Adrenal gland (tissue), 12 donors: ENCODE measurements around the gene FXYD1. TPM values are rescaled to one million over a fixed set of nuclear protein-coding genes. Genes with fewer than 3 reads are reported as not detected.

ENCODE experiments used
- DNase-seq, 7 donors: peaks; one replicate each; pipeline ENCODE4 v3.0.0-alpha.2; 2019 to 2020
- H3K27ac ChIP-seq, 5 donors: fragments of 200-600 bp; sonication (generic) in 4 of 5; 1 replicate in 3 of 5; 2 replicates in 2 of 5; pipeline versions ENCODE4 v1.5.1 to v1.8.0; 2016 to 2020; ENCODE audit warnings: mild to moderate bottlenecking in 1 of 5
- H3K27me3 ChIP-seq: fragments of 200-600 bp; 2 replicates; pipeline ENCODE4 v1.8.0; 2021
- H3K36me3 ChIP-seq, 2 donors: fragments of 200-600 bp; replicated peaks in 1 of 2; 1 replicate in 1 of 2; 2 replicates in 1 of 2; pipeline versions ENCODE4 v1.5.1 to v1.8.0; 2018 to 2022
- H3K4me1 ChIP-seq, 2 donors: fragments of 200-600 bp; replicated peaks in 1 of 2; 1 replicate in 1 of 2; 2 replicates in 1 of 2; pipeline versions ENCODE4 v1.5.1 to v1.8.0; 2018 to 2021
- H3K4me3 ChIP-seq, 4 donors: fragments of 200-600 bp; sonication (generic) in 3 of 4; one replicate each; pipeline ENCODE4 v1.5.1; 2016 to 2018
- H3K9me3 ChIP-seq, 3 donors: fragments of 200-600 bp; sonication (generic) in 1 of 3; replicated peaks in 1 of 3; 1 replicate in 2 of 3; 2 replicates in 1 of 3; pipeline versions ENCODE4 v1.5.1 to v1.8.0; 2016 to 2021
- CTCF ChIP-seq, 6 experiments: fragments of 450-650 bp in 4 of 6; fragments of 200-600 bp in 2 of 6; sonication (generic) in 1 of 6; IDR thresholded peaks; 1 replicate in 5 of 6; 2 replicates in 1 of 6; pipeline versions ENCODE4 v1.5.1 to v1.8.0; 2016 to 2021; ENCODE audit warnings: antibody characterized with exemption in 6 of 6, mild to moderate bottlenecking in 2 of 6, moderate library complexity in 1 of 6
- POLR2A ChIP-seq, 2 donors: fragments of 450-650 bp; IDR thresholded peaks; one replicate each; pipeline ENCODE4 v1.6.1; 2017; ENCODE audit warnings: antibody characterized with exemption in 2 of 2, mild to moderate bottlenecking in 2 of 2, moderate library complexity in 1 of 2
- WGBS, 4 donors: extraction: QIAGEN DNeasy Blood & Tissue Kit in 2 of 4; methylation state at CpG; one replicate each; pipeline versions ENCODE4 v1.1.5 to v1.1.7; 2013 to 2017; 5-methylcytosine and 5-hydroxymethylcytosine counted together
- intact Hi-C, 2 donors: fragments of 100-400 bp; cut with DNase I; formaldehyde crosslinking; loops; one replicate each; pipeline versions ENCODE4 v1.14.1 to v1.15.0; 2022 to 2023
- polyA plus RNA-seq, 3 donors: library from polyadenylated mRNA; stranded (reverse); fragments of 200-250 nt in 2 of 3; fragments of 350-450 nt in 1 of 3; fragmentation: Illumina TruSeq in 1 of 3; extraction: RNeasy Lipid Tissue Mini Kit (QIAGEN cat#74804) in 1 of 3; gene quantifications; one replicate each; pipeline ENCODE4 v1.2.3, GENCODE V29; 2013 to 2014
- total RNA-seq, 9 donors: library from RNA; depleted of rRNA in 4 of 9; stranded (reverse); fragments of >200 nt in 4 of 9; fragments of 120-200 nt in 1 of 9; fragmentation: NEBNext Ultra II Directional in 1 of 9; extraction: Animal tissue kit (Norgen Biotek cat#: 25700) in 1 of 9; gene quantifications; one replicate each; pipeline versions ENCODE4 v1.1.0 to v1.2.4, GENCODE V29; 2013 to 2023
- donor health status: healthy with polysubstance abuse.
- donor health status: Bipolar disorder and iron deficiency.
- donor health status: DM: yes; HTN: yes; CAD: no.
- donor health status: DM: no; HTN: no; CAD: no.
- donor health status: DM: no; HTN: no; CAD: no.
- donor health status: DM: yes; HTN: yes; CAD: no.

FXYD1 gene
- total and polyA plus RNA-seq, 12 donors, result 2.0 to 58.6 (median 9.4) TPM; not detected in 1

DNA sequence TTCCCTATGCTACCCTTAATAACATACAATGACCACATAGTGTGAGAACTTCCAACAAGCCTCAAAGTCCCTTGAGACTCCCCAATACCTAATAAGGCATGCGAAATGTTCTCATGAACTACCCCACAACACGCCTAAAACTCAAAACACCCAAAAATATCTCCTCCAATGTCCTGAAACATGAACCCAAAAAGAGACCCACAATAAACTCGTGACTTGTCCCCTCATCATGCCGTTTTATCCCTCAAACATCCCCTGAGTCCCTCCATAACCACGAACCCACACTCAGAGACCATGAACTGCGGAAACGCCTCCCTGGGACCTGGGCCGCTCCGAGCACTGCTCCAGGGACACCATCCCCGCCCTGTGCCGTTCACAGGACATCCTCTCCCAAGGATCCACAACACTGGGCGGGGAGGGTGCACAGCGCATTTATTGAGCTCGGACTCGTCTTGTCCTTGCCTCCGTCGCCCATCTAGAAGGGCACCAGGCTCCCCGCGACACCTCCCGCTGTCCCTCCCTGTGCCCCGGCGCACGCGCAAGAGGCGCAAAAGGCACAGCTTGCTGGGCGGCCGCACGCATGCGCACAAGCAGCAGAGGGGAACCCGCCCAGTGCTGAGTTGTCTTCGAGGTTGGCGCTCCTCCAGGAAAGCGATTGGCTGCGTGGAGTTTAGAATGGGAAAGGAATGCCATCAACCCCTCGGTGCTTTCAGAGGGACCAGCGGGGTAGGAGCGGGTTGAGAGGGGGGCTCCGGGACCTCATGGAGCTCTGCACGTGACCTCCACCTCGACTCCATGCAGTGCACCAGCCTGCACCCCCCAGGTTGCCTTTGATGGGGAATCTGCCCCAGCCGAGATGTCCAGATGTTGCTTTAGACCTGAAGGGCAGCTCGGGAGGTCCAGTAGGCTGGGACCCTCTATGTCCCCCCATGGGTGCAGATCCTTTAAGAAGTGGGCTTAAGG, 14.2 kb upstream of the FXYD1 start:
- H3K9me3 ChIP-seq, result no peaks in the 10 kb centered on the region
- H3K36me3 ChIP-seq, result no peaks in the 10 kb centered on the region
- peak; percentile 95 to 96 (median 95) for DNase-seq
- peak; percentile 53 to 57 for TF ChIP-seq POLR2A (IDR thresholded peaks at IDR 0.05)
- TF ChIP-seq CTCF (IDR thresholded peaks at IDR 0.05), result no peak
- no peaks in the 10 kb centered on the region for H3K27me3 ChIP-seq
- peak overlapping the region in 2 of 4 donors; percentile 35 to 60 for H3K4me3 ChIP-seq
- 7 to 18% (median 11%) methylated on average over 13 to 42 of the region's 42 CpGs for whole genome bisulfite sequencing, 4 donors
- peaks cover 0 to 25% of the 10 kb centered on the region in 2 donors for H3K4me1 ChIP-seq
- H3K27ac ChIP-seq, result peak overlapping the region in 4 of 5 donors; percentile 18 to 74 (median 56)
- intact Hi-C loops, result no loop called here

DNA sequence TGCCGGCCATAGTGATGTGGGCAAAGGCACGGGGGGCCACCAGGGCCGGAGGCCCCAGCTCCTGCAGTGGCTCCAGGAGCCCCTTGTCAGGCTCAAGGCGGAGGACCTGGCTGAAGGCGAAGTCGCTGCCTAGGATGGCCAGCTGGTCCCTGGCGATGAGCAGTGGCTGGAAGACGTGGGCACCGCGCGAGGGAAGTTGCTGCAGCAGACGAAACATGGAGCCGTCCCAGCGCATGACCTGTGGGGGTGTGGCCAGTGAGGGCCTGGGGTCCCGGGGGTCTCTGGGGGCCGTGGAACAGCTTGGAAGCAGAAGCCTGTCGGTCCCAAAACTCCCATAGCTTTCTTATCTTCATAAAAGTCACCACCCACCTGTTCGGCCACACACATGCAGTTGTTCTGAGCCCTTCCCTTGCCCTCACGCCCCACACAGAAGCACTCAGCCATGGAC, 13.3 kb upstream of the FXYD1 start:
- intact Hi-C loops, result no loop called here
- H3K9me3 ChIP-seq, result no peaks in the 10 kb centered on the region
- no peak for TF ChIP-seq POLR2A (IDR thresholded peaks at IDR 0.05)
- no peak for TF ChIP-seq CTCF (IDR thresholded peaks at IDR 0.05)
- no peaks in the 10 kb centered on the region for H3K36me3 ChIP-seq
- H3K4me3 ChIP-seq, result no peak overlapping the region
- H3K27ac ChIP-seq, result peak overlapping the region in 1 of 5 donors; percentile 3
- DNase-seq, result no peak
- no peaks in the 10 kb centered on the region for H3K27me3 ChIP-seq
- 87 to 92% (median 90%) methylated on average over 5 to 19 of the region's 19 CpGs for WGBS, 4 donors
- H3K4me1 ChIP-seq, result peaks cover 0 to 17% of the 10 kb centered on the region in 2 donors

- Histone ChIP-seq H3K4me1 (peaks cover 0 to 16% of the 10 kb centered on the region in 2 donors), H3K36me3 (no peaks in the 10 kb centered on the region), H3K27ac (peak overlapping the region in 1 of 5 donors; percentile 5), H3K4me3 (no peak overlapping the region), H3K27me3 (no peaks in the 10 kb centered on the region), H3K9me3 (no peaks in the 10 kb centered on the region)
- 75 to 89% (median 83%) methylated on average over 3 to 35 of the region's 35 CpGs for WGBS, 4 donors
- TF ChIP-seq CTCF (IDR thresholded peaks at IDR 0.05) (no peak), POLR2A (IDR thresholded peaks at IDR 0.05) (no peak)
- intact Hi-C loops, result no loop called here
- DNase-seq, result no peak
Observed at GRCh38 chr19:35125749-35126623, 12.6 kb upstream of the FXYD1 start.

GRCh38 chr19:35126624-35126959, 12.0 kb upstream of the FXYD1 start:
- intact Hi-C loops, result no loop called here
- peaks cover 0 to 16% of the 10 kb centered on the region in 2 donors for H3K4me1 ChIP-seq
- no peaks in the 10 kb centered on the region for H3K9me3 ChIP-seq
- TF ChIP-seq POLR2A (IDR thresholded peaks at IDR 0.05), result no peak
- TF ChIP-seq CTCF (IDR thresholded peaks at IDR 0.05), result no peak
- no peak overlapping the region for H3K4me3 ChIP-seq
- peak overlapping the region in 1 of 5 donors; percentile 5 for H3K27ac ChIP-seq
- no peak for DNase-seq
- 56 to 61% (median 59%) methylated on average over 8 to 20 of the region's 20 CpGs for WGBS, 4 donors
- no peaks in the 10 kb centered on the region for H3K36me3 ChIP-seq
- no peaks in the 10 kb centered on the region for H3K27me3 ChIP-seq
